ENCODE results near the gene TBL3.

The TBL3 gene

DNA sequence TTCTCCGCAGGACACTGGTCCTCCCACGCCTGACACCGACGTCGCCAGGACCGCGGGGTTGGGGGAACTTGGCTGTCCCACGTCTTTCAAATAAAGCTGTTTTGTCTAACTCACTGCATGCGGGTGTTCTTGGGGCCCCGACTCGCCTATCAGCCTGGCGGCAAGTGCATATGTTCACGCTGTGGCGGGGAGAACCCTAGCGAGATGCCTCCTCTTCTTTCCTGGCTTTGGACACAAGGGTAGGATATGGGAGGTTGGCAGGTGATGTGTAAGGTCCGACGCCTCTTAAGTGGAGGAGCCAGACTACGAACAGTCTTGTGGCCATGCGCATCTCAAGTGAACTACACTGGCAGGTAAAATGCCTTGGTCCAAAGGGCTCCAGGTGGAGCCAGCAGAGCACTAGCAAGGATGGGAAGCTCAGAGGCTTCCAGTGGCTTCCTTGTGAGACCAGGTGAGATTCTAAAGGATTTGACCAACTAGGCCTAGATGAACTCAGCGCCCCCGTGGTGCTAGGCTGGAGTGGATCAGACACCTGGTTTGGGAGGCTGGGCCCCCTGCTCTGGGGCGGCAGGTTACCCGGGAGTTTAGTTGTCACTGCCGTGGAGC is 6.4 kb upstream of the TBL3 start:
- peak; percentile 36 for DNase-seq

DNA sequence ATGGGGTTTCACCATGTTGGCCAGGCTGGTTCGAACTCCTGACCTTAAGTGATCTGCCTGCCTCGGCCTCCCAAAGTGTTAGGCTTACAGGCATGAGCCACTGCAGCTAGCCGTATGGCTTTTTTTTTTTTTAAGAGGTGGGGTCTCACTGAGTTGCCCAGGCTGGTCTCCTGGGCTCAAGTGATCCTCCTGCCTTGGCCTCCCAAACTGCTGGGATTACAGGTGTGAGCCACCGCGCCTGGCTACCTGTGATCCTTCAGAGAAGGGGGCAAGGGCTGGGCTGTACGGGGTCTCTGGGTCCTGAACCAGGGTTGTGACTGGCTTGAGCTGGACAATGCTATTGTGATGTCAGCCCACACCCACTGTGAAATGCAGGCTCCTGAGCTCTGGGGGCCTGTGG is 5.4 kb upstream of the TBL3 start, which contains the start of gene RNF151:
TSS of gene RNF151 (plus strand) at position 397 of the 400 bp plus-strand sequence. CDS start 26 bp downstream, outside the sequence.
- DNase-seq: no peak

DNA sequence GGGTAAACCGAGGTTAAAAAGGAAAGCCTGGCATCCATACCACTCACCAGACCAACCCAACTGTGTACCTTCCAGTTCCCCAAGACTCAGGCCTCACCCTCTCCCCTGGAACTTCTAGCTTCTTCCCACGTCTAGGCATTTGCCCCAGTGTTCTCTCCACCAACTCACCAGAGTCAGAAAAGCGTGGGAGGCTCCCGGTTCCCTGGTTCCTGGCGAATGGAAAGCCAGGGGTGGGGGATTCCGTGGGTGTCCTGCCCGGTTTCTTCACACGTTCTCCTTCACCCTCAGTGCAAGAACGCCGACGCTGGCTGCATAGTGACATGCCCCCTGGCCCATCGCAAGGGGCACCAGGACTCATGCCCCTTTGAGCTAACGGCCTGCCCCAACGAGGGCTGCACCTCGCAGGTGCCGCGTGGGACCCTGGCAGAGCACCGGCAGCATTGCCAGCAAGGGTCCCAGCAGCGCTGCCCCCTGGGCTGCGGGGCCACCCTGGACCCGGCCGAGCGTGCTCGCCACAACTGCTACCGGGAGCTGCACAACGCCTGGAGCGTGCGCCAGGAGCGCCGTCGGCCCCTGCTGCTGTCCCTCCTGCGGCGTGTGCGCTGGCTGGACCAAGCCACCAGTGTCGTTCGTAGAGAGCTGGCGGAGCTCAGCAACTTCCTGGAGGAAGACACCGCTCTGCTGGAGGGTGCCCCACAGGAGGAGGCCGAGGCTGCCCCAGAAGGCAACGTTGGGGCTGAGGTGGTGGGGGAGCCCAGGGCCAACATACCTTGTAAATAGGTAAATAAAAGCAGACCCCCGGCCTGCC is 3.5 kb upstream of the TBL3 start:
- DNase-seq: no peak

DNA sequence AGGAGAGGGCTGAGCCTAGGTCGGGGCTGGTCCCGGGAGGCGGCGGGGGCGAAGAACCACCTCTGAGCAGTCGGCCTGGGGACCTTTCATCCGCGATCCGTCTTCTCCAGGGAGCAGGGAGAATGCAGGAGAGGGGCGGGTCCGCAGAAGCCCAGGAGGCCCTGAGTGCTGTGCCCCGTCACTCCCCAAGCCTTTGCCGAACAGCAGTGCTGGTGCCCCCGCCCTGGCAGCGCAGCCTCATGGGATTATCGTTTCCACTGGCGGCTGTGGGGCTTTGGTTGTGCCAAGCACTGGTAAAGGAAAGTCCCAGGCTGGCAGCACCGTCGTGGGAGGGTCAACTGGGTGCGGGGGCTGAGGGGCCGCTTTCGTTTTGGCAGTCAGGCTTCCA is 631 bp downstream of the TBL3 start:
- no peak for DNase-seq

DNA sequence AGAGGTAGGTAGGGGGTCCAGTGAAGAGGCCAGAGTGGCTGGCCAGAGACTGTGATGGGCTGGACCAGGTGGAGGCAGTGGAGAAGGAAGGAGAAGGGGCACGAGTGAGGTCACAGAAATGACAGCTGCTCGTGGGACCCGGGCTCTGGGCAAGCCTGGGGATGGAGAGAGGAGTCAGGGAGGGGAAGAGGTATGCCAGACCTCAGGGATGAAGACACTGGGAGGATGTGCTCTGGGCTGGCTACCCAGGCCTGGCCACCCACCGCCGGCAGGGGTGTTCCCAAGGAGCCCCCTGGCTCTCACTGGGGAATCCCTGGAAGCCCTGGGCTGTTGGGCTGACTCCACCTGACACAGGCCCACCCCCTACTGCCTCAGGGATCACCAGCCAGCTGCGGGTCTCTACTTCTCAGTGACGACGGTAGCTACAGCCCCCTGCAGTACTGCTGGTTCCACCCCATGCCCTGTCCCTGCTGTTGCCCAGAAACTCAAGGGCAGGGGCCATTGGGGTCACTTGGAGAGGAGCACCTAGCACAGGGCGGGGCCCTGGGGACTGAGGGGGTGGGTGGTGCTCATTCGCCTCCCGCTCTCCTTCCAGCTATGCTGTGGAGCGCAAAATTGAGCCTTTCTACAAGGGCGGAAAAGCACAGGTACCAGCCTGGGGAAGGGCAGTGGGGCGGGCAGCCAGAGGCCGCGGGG is 1.8 kb downstream of the TBL3 start:
- DNase-seq: no peak

DNA sequence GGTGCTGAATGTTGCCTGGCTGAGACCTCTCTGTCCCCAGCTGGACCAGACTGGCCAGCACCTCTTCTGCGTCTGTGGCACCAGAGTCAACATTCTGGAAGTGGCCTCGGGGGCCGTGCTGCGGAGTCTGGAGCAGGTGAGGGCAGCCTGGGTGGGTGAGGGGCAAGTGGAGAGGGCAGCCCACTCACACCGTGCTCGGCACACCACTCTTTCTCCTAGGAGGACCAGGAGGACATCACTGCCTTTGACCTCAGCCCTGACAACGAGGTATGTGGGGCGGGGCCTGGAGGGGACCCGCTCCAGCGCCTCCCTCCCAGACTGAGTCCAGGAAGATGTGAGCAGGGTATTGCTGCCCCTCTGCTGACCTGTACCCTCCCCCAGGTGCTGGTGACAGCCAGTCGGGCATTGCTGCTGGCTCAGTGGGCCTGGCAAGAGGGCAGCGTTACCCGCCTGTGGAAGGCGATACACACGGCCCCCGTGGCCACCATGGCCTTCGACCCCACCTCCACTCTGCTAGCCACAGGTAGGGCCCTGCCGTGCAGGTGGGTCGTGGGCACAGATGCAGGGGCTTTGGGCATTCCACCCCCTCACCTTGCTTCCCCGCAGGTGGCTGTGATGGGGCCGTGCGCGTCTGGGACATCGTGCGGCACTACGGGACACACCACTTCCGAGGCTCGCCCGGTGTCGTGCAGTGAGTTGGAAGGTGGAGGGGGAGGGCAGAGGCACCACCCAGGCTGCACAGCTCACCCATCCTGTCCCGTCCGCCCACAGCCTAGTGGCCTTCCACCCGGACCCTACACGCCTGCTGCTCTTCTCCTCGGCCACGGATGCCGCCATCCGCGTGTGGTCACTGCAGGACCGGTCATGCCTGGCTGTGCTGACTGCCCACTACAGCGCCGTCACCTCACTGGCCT is 2.6 kb downstream of the TBL3 start:
- DNase-seq: no peak

DNA sequence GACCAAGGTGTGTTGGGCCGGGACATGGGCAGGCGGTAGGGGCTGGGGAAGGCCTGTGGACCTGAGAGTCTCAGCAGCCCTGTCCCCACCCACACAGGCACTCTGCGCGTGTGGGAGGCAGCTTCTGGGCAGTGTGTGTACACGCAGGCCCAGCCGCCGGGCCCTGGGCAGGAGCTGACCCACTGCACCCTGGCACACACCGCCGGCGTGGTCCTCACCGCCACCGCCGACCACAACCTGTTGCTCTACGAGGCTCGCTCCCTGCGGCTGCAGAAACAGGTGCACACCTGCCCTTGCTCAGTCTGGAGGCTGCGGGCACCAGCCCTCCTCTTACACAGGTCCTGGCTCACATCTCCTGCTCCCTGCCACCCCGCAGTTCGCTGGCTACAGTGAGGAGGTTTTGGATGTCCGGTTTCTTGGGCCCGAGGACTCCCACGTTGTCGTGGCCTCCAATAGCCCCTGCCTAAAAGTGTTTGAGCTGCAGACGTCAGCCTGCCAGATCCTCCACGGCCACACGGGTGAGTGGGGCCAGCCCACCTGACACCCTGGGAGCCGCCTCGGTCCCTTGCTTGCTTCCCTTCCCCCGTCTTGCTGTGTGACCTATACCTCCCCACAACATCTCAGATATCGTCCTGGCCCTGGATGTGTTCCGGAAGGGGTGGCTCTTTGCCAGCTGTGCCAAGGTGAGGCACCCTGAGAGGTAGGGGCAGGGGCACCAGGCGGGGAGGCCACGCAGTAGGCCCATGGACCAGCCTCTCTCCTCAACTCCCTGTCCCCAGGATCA is 3.8 kb downstream of the TBL3 start:
- DNase-seq: no peak

DNA sequence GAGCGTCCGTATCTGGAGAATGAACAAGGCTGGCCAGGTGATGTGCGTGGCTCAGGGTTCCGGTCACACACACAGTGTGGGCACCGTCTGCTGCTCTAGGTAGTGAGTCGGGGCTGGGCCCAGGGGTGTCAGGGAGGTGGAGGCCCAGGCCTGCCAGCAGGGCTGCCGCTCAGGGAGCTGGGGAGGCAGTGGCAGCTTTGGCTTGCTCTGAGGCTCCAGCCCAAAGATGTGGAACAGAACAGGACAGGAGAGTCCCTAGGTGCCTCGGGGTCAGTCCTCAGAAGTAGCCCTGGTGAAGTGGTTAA is 4.3 kb downstream of the TBL3 start:
- DNase-seq: no peak

DNA sequence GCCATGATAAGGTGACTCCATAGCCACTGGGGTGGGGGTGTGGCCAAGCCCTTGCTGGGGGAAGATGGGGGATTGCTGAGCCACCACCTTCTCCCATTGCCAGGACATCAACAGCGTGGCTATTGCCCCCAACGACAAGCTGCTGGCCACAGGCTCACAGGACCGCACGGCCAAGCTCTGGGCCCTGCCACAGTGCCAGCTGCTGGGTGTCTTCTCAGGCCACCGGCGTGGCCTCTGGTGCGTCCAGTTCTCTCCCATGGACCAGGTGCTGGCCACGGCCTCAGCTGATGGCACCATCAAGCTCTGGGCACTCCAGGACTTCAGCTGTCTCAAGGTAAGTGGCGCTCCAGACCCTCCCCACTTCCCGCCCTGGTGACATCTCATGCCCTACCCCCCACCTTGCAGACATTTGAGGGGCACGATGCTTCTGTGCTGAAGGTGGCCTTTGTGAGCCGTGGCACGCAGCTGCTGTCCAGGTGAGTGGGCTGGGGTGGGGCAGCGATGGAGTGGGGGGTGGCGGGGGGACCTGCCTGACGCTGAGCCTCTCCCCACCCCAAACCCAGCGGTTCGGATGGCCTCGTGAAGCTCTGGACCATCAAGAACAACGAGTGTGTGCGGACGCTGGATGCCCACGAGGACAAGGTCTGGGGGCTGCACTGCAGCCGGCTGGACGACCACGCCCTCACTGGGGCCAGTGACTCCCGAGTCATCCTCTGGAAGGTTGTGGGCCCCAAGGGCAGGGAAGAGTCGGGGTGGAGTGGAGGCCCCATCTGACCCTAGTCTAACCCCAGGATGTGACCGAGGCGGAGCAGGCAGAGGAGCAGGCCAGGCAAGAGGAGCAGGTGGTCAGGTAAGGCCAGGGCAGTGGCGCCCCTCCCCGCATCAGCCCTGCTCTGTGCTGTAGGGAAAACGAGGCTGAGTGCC is 5.4 kb downstream of the TBL3 start:
- DNase-seq: no peak

DNA sequence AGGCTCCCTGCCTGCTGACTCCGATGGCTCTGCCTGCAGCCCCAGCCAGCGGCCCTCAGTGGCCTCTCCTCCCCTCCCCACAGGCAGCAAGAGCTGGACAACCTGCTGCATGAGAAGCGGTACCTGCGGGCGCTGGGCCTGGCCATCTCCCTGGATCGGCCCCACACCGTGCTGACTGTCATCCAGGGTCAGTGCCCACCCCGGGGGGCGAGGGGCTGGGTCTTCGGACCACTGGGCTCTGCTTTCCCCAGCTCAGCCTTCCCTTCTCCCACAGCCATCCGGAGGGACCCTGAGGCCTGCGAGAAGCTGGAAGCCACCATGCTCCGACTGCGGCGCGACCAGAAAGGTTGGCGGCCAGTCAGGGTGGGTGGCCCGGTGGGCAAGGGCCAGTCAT is 6.0 kb downstream of the TBL3 start:
- DNase-seq: no peak

DNA sequence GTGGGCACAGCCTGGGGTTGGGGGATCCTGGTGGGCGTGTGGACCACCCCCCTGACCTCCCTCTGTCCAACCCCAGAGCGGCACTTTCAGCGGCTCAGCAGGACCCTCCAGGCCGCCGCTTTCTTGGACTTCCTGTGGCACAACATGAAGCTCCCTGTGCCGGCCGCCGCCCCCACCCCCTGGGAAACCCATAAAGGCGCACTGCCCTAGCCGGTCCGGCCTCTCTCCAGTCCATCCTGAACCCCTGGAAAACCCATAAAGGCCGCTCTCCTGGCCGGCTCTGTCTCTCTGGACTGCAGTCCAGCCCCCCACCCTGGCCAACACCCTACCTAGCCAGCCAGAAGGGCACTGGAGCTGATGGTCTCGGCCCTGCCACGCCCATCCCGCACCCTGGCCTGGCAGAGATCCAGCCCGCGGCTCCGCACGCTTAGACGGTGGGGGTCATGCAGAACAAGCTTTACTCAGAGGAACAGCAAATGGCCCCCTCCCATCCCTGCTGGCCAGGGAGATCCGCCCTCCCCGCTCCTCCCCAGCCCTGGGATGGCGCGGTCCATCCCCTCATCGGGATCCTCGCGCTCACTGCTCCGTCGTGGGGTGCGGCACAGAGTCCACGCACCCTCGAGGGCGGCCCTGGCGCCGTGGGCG is 6.7 kb downstream of the TBL3 start:
- no peak for DNase-seq

DNA sequence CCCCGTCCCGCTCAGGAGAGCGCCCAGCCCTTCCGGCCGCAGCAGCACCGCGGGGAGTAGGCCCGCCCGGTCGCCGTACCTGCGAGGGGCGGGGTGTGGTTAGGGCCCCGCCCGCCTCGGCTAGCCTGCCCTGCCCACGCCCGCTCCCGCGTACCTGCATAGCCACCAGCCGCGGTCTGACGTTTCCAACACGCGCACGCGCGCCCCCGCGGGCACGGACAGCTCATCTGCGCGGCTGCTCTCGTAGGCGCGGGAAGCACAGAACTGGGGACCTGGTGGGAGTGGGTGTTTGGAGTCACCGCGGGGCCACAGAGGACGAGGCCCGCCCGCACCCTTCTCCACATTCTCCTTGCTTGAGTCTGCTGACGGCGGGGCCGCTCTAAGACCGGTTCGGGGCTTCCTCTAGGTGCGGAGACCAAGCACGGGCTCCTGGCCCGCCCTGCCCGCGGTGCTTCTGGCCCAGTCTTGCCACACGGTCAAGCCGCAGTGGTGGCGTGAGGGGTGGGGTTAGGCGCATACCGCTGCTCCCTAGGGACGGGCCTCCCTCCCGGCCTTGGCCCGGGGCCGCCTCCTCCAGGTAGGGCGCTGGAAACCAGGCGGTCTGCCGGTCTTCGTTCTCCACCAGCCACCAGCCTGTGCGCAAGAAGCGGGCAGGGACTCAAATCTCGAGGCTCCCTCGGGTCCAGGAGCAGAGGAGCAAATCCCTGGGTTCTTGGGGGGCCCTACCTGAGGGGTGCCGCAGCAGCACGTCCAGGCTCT is 7.6 kb downstream of the TBL3 start:
- DNase-seq: peak; percentile 36

DNA sequence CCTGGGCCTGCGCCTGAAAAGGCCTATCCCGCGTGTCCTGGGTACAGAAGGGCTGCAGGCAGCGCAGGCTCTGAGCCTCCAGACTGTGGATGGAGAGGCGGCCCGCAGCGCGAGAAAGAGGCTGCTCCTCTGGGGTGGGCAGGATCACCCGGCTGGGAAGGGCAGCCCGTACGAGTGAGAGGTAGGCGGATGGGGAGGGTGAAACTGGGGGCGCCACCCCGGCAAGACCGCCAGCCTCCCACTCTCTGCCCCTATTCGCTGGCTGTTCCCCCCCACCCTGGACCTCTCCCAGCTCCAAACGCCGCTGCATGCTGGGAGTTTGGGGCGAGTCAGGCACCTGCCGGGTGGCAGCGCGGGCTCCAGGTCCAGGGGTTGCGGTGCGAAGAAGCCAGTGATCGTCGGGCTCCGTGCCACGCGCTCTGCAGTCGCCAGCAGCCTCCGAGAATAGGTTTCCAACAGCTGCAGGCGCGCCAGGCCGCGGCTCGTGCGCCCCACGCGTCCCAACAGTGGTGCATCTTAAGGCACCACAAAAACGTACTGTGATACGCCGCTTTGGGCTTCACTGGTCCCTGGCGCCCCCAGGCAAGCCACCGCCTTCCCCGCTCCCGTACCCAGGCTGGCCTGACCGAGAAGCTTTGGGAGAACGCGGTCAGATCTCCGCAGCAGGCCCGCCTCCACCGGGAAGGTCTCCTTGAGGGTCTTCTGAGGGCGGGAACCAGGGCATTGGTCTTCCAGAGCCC is 8.3 kb downstream of the TBL3 start:
- no peak for DNase-seq

DNA sequence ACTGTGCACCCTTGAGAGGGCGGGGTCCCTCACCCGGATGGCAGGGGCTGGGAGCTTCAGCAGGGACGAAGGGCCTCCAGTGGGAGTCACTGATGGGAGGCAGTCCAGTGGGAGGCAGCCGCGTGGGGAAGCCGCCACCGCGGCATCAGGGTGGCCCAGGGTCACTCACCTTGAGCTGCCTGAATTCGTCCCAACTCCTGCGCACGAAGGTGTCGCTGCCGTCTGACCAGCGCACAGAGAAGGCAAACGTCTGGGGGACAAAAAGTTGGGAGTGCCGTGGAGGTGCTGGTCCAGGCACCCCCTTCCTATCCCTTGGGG is 8.9 kb downstream of the TBL3 start:
- no peak for DNase-seq

DNA sequence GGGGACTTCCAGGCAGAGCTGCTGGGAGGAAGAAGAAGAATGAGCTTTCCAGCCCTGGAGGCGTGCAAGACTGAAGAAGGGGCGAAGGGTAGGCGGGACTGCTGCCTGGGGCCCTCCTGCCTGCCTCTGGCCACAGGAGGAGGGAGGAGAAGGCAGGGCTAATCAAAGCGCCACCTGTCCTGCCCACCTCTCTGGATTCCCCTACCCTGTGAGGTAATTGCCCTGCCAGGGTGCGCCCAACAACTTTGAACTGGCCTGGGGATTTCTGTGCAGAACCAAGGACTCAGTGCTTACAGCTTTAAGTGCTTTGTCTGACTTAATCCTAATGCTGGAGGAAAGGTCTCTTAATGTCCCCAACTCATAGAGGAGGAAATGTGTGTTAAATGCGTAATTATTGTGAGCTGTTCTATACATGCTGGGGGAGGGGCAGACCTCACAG is 9.6 kb downstream of the TBL3 start, which contains the start of gene NOXO1:
TSS of gene NOXO1 (minus strand) at position 72 of the 439 bp plus-strand sequence. CDS start 290 bp downstream, outside the sequence.
- no peak for DNase-seq

DNA sequence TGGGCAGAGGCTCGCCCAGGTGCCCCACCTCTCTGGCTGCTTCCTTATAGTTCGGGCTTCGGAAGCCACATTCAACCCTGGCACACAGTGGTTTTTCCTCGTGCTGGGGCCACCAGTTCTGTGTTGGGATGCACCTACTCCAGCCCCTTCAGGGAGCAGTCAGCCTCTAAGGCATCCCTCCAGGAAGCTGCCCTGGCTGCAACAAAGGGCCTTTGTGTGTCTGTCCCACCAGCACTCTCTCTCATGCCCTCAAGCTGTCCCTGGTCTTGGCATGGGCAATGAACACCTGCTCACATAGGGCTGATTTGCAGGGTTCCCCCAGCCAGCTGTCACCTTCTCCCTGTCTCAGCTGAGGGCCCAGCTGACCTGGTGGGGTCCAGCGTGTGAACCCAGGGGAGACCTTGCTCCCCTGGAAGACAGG is 10.2 kb downstream of the TBL3 start:
- no peak for DNase-seq

DNA sequence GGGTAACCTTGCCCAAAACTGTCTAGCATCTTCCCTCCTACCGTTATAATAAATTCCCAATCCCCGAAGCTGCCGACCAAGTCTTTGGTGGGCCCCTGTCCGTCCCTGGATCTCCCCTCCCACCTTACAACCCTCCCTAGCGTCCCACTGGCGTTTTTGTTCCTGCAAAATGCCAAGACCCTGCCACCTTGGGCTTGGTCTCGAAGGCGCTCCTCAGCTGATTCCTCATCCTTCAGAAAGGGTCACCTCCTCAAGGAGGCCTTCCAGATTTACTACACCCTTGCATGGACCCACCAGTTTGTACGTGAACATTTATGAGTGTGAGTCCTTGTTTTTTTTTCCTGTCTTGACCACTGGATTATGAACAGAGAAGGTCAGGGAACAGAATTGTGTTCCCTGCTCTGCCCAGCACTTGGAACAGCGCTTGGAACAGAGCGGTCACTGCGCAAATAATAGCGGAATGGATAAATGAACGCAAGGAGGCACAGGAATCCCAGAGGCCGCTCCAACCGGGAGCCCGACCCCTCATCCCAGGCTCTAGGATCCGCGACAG is 11.2 kb downstream of the TBL3 start:
- no peak for DNase-seq

DNA sequence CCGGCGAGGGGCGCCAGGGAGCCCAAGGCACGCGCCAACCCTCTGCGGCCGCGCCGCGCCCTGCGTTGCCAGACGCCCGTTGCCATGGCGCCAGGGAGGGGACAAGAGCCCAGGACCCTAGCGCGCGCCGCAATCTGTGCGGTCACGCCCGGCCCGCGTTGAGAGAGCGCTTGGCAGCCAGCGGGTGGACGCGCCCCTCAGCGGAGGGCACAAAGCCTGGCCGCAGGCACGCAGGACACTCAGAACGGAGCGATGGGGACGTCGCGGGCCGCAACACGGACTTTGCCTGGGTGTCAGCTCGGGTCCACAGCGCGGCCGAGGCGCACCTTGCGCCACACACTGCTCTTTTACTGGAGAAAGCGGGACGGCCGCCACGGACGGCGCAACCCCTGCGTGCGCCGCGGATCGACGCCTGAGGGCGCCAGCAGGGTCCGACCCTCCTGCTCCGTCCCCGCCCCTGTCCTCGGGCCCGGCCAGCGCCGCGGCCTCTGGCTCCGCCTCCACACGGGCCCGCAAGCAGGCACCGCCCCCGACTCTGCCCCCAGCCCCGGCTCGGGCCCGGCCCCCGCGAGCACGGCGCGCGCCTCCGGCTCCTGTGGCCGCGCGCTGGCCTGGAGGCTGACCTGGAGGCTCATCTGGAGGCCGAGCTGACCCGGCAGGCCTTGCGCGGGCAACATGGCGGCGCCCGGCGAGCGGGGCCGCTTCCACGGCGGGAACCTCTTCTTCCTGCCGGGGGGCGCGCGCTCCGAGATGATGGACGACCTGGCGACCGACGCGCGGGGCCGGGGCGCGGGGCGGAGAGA is 11.9 kb downstream of the TBL3 start, which contains the start of gene GFER:
TSS of gene GFER (plus strand) at position 650 of the 803 bp plus-strand sequence. CDS start at position 676, 26 bp downstream.
- DNase-seq: peak; percentile 71

Data from stimulated activated CD4-positive, alpha-beta T cell treated with anti-CD3 and anti-CD28 coated beads, Interleukin-4, amount 100 ng/mL, for 24 hours (primary cell).